GM10847 (cell line): Measurements from ENCODE around the gene CTSS.

Experiments
- POLR2A ChIP-seq: IDR thresholded peaks from 2 replicates; pipeline ENCODE4 v1.6.1; 2011; ENCODE audit not compliant: insufficient read length; ENCODE audit errors: extremely low read depth

CTSS gene

GRCh38 chr1:150788946-150789345, 23.4 kb upstream of the CTSS start:
- TF ChIP-seq POLR2A: no peak

- no peak for TF ChIP-seq POLR2A
These were observed 21.9 kb upstream of the CTSS start for GRCh38 chr1:150787455-150787854.

DNA sequence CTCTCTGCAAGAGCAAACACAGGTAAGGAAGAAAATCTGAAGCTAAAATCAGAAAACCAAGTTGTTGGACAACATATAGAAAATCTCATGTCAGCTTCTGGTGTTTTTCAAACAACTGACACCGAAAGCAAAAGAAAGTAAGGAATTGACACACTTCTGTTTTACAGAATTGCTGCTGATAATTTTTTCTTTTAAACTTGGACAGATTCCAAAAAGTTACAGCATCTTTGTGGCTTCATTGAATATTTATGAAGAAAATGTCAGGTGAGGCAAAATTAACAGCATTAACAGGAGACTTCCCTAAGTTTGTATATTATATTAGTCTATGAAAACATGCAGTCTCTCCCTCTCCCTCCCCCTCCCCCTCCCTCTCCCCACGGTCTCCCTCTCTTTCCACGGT, 14.9 kb upstream of the CTSS start:
- TF ChIP-seq POLR2A: no peak

GRCh38 chr1:150778409-150778808, 12.8 kb upstream of the CTSS start:
- no peak for TF ChIP-seq POLR2A

DNA sequence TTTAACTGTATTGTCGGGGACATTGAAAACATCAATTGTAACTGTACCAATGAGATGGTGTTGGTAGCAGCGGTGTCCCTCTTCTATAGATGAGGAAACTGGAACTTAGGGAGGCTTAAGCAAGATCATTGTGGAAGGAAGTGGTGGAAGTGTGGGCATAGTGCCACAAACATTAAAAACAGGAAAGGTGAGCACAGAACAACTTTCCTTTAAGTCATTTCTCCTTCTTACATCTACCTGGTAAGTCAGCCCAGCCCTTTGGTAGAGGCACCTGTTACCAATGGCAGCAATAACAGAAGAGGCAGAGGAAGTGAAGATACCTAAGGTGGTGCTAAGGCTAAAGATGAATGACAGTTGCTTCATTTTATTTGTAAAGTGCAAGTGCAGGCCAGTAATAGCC, 12.0 kb upstream of the CTSS start:
- no peak for TF ChIP-seq POLR2A

DNA sequence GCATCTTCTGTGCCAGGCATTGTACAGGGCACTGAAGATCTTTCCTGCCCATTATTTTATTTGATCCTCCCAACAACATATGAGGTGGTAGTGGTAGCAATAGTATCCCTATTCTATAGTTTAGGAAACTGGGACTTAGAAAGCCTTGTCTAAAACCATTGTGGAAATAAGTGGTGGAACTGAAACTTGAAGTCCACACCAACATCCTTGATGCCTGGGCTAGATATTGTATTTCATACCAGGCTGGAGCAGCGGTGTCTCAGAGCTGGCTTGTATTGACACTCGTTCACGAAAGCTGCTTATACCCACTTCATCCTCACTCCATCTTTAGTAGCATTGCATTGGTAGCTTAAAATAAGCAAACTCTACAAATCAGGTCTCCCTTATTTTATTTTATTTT, 9.7 kb upstream of the CTSS start:
- no peak for TF ChIP-seq POLR2A

DNA sequence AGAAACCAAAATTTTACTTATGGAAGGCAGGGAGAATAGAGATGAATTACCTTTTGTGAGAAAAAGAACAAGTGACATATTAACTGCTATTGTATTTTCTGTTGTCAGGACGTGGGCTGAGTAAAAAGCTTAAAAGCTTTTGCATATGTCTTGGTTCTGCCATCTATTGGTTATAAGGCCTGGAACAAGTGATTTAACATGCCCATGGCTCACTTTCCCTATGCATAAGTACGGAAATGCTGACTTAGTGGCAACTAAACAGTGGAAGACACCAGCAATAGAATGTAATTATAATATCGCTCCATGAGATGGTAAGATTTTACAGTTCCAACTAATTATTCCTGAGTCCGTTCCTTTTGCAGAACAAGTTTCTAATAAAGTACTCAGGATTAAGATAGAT, 6.7 kb upstream of the CTSS start:
- no peak for TF ChIP-seq POLR2A

DNA sequence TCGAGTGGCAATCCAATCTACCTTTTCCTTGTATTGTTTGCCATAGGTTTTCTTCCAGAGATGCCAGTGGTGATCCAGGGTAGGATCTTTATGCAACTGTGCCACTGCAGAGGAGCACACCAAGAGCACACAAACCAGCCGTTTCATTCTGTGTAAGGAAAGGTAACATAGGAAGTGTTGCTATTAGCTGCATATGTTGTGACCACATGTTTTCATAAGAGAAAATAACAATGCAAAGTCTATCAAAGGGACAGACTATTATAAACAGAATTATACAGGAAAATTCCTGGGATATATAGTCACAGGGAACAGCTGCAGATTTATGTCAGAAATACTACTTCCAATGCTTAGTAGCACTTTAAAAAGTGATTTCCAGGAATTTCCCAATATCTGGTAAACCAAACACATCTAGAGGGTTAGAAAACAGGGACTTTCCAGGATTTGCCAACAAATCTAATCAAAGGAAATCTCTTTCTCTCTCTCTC, 919 bp downstream of the CTSS start:
- no peak for TF ChIP-seq POLR2A

- TF ChIP-seq POLR2A: no peak
These were observed 2.6 kb downstream of the CTSS start for GRCh38 chr1:150763018-150763417.

DNA sequence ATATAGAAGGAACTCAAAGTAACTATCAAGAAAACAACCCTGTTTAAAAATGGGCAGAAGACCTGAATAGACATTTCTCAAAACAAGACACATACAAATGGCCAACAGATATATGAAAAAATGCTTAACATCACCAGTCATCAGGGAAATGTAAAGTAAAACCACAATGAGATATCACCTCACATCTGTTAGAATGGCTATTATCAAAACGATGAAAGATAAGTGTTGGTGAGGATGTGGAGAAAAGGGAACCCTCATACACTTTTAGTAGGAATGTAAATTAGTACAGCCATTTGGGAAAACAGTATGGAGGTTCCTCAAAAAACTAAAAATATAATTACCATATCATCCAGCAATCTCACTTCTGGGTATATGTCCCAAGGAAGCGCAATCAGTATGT, 3.0 kb downstream of the CTSS start:
- TF ChIP-seq POLR2A: no peak

DNA sequence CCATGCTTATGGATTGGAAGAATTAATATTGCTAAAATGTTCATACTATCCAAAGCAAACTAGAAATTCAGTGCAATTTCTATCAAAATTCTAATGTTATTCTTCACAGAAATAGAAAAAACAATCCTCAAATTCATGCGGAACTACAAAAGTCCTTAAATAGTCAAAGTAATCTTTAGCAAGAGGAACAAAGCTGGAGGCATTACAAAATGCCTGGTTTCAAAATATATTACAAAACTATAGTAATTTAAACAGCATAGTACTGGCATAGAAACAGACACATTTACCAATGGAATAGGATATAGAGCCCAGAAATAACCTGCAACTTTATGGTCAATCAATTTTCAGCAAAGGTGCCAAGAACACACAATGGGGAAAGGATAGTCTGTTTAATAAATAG, 3.8 kb downstream of the CTSS start:
- TF ChIP-seq POLR2A: no peak

GRCh38 chr1:150760013-150760412, 5.6 kb downstream of the CTSS start:
- no peak for TF ChIP-seq POLR2A

DNA sequence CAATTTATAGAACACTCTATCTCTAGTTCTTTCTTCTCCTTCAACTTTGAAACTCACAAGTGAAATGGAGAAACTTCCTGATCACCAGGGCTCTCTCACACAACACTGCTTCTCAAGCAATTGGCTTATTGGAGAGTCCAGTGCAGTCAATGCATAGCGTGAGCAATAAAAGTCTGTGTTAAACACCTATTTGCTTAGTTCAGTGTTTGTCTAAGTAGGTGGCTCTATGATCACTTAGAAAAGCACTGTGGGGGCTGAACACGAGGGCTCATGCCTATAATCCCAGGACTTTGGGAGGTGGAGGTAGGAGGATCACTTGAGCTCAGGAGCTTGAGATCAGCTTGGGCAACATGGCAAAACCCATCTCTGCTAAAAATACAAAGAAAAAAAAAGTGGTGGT, 12.2 kb downstream of the CTSS start:
- no peak for TF ChIP-seq POLR2A

DNA sequence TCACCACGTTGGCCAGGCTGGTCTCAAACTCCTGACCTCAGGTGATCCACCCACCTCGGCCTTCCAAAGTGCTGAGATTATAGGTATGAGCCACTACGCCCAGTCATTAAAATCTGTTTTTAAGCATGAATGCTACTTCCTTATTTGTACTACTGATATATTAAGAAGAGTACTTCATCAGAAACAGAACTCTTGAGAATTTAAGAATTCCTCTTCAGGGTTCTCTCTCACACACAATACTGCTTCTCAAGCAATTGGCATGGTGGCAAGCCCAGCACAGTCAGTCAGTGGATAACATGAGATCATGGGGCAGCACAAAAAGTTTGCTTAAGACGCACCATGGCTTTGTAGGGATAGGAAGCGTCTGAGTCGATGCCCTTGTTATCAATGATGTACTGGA, 14.1 kb downstream of the CTSS start:
- no peak for TF ChIP-seq POLR2A

GRCh38 chr1:150749720-150750311, 15.8 kb downstream of the CTSS start:
- TF ChIP-seq POLR2A: no peak

DNA sequence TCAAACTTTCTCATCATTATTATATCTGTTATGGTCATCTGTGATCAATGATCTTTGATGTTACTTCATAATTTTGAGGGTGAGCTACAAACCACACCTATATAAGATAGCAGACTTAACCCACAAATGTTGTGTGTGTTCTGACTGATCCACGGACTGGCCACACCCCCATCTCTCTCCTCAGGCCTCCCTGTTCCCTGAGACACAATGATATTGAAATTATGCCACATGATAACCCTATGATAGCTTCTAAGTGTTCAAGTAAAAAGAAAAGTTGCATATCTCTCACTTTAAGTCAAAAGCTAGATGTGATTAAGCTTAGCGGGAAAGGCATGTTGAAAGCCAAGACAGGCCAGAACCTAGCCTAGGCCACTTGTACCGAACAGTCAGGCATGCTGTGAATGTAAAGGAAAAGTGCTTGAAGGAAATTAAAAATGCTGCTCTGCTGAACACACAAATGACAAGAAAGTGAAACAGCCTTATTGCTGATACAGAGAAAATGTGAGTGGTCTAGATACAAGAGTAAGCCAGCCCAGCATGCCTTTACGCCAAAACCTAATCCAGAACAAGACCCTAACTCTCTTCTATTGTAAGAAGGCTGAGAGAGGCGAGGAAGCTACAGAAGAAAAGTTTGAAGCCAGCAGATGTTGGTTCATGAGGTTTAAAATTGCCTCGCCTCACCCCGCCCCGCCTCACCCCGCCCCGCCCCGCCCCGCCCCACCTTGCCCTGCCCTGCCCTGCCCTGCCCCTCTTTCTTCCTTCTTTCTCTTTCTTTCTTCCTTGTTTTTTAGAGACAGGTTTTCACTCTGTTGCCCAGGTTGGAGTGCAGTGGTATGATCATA, 16.5 kb downstream of the CTSS start:
- TF ChIP-seq POLR2A: no peak
